GM19238 (cell line): ENCODE data around the gene PSMD1.

Experiments used
- DNase-seq: peaks from one replicate; pipeline ENCODE4 v3.0.0; 2011; ENCODE audit warnings: low spot score; ENCODE audit not compliant: insufficient read length

The PSMD1 gene

GRCh38 chr2:231203087-231203486 is 146.4 kb downstream of the PSMD1 start:
- no peak for DNase-seq

GRCh38 chr2:231204146-231204545 is 147.5 kb downstream of the PSMD1 start:
- DNase-seq, result no peak

- no peak for DNase-seq
These were observed 147.9 kb downstream of the PSMD1 start for GRCh38 chr2:231204581-231204980.

- DNase-seq, result no peak
These were observed 151.1 kb downstream of the PSMD1 start for GRCh38 chr2:231207734-231208133.

- DNase-seq, result no peak
These were observed 154.1 kb downstream of the PSMD1 start for GRCh38 chr2:231210782-231211181.

- no peak for DNase-seq
These were observed 154.8 kb downstream of the PSMD1 start for GRCh38 chr2:231211486-231211885.

- no peak for DNase-seq
These were observed 155.7 kb downstream of the PSMD1 start for GRCh38 chr2:231212329-231212845.

- DNase-seq, result no peak
These were observed 157.4 kb downstream of the PSMD1 start for GRCh38 chr2:231213931-231214642.

- no peak for DNase-seq
These were observed 161.7 kb downstream of the PSMD1 start for GRCh38 chr2:231218366-231218765.

- DNase-seq, result no peak
These were observed 162.6 kb downstream of the PSMD1 start for GRCh38 chr2:231219289-231219688.

- DNase-seq, result no peak
These were observed 165.1 kb downstream of the PSMD1 start for GRCh38 chr2:231221761-231222160.
